Activated CD4-positive, alpha-beta T cell treated with anti-CD3 and anti-CD28 coated beads for 1 hour (primary cell): ENCODE measurements around the gene LDLR.
"Not testable (repeated sequence)": the region's sequence is repeated elsewhere in the genome, so short reads cannot be mapped to it uniquely, and the experiment has no call there.

Source experiments
- DNase-seq: peaks from one replicate; pipeline ENCODE4 v3.0.0-alpha.2; 2020

Gene LDLR

DNA sequence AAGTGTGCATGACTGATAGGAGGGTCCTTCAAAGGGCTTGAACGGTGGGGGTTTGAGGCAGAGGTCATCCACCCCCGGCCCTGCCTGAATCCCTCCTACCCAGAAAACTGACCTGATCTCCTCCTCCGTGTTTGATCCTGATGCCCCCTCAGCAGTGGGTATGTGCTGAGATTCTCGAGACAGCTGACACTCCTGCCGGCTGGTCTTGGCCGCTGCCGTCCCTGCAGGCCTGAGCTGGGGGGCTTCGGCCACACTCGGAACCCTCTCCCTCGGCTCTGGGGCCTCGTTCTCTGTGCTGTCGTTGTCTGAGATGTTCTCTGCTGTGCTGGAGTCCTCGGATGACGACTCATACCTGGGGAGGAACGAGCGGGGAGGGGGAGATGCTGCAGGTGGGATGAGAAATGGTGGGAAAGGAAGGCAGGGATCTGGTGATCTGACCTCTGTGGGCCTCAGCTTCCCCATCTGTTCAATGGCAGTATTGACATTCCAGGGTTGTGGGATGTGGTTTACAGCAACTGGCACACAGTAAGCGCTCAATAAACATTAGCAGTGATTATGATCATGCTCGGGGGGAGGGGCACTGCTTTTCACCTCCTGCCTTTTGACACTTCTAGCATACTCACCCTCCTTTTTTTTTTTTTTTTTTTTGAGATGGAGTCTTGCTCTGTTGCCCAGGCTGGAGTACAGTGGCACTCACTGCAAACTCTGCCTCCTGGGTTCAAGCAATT, 87.4 kb downstream of the LDLR start:
- no peak for DNase-seq

GRCh38 chr19:11177592-11177991, 88.3 kb downstream of the LDLR start:
- DNase-seq = no peak

GRCh38 chr19:11179145-11179465, 89.8 kb downstream of the LDLR start:
- DNase-seq = not testable (repeated sequence)

- no peak for DNase-seq
These were observed 90.5 kb downstream of the LDLR start for GRCh38 chr19:11179716-11180297.

DNA sequence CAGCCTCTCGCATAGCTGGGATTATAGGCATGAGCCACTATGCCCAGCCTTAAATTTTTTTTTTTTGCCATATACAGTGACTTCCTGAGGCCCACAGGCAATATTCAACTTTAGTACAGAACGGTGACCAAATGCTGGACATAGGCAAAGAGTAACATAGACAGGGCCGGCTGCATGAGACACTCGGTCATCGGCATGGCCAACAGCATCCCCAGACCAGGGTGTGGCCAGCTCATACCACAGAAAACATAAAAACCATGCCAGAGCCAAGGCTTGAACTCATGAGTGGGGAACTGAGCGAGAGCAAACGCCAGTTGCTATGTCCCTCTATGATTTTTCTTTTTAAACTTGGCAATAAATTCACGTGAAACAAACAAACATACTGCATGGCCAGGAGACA, 91.1 kb downstream of the LDLR start:
- DNase-seq = no peak

DNA sequence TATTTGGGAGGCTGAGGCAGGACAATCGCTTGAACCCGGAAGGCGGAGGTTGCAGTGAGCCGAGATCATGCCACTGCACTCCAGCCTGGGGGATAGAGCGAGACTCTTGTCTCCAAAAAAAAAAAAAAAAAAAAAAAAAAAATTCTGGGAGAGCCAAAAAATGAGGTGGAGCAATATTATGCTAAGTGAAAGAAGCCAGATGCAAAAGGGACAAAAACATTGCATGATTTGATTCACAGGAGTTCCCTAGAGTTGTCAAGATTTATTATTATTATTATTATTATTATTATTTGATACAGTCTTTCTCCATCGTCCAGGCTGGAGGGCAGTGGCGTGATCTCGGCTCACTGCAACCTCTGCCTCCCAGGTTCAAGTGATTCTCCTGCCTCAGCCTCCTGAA, 91.7 kb downstream of the LDLR start:
- DNase-seq = not testable (repeated sequence)

GRCh38 chr19:11181488-11181887, 92.2 kb downstream of the LDLR start:
- DNase-seq = no peak
